B cell (primary cell): ENCODE results near the gene UBA7. TPM values are rescaled to one million over a fixed set of nuclear protein-coding genes. Genes with fewer than 3 reads are reported as not detected.
"Not testable (repeated sequence)": the region's sequence is repeated elsewhere in the genome, so short reads cannot be mapped to it uniquely, and the experiment has no call there.

Experiments used
- ATAC-seq: fragments of 200-7000 bp; cut with Tn5 transposase; one replicate; pipeline ENCODE4 v1.10.0; 2021; ENCODE audit warnings: low read depth, mild to moderate bottlenecking, moderate number of reproducible peaks, moderate library complexity
- CTCF ChIA-PET: fragments of 350-600 bp; sonication (Branson Sonifier 250); formaldehyde crosslinking; loops from one replicate; lab custom pipeline; 2021; ENCODE audit warnings: antibody characterized with exemption, inconsistent platforms; lab: Charles Lee
- POLR2A ChIA-PET: fragments of 350-600 bp; sonication (Branson Sonifier 250); formaldehyde crosslinking; loops from one replicate; lab custom pipeline; 2021; ENCODE audit warnings: antibody characterized with exemption; lab: Charles Lee
- DNase-seq: peaks from one replicate; pipeline ENCODE4 v3.0.0; 2013
- H2AFZ ChIP-seq: 2 replicates; pipeline ENCODE4 v1.6.1; 2012; ENCODE audit warnings: mild to moderate bottlenecking, low read depth, low read length; ENCODE audit not compliant: insufficient read depth, poor library complexity, severe bottlenecking
- H3K27ac ChIP-seq, 2 donors: 1 replicate in 1 of 2; 2 replicates in 1 of 2; pipeline ENCODE4 v1.5.1; 2012 to 2013; ENCODE audit warnings: low read length in 2 of 2, mild to moderate bottlenecking in 2 of 2, moderate library complexity in 1 of 2
- H3K27me3 ChIP-seq, 4 experiments: fragments of 200-600 bp in 1 of 4; sonication (generic) in 1 of 4; replicated peaks in 1 of 4; 1 replicate in 2 of 4; 2 replicates in 2 of 4; pipeline versions ENCODE4 v1.6.1 to v1.7.0; 2013 to 2016; ENCODE audit warnings: low read length in 3 of 4, mild to moderate bottlenecking in 2 of 4, mixed read lengths in 1 of 4, moderate library complexity in 1 of 4; ENCODE audit not compliant: insufficient read depth in 4 of 4, control insufficient read depth in 3 of 4; ENCODE audit errors: control extremely low read depth in 1 of 4
- H3K36me3 ChIP-seq, 2 experiments: replicated peaks in 1 of 2; 1 replicate in 1 of 2; 2 replicates in 1 of 2; pipeline versions ENCODE4 v1.6.1 to v1.7.1; 2013; ENCODE audit warnings: low read length in 1 of 2; ENCODE audit not compliant: insufficient read depth in 2 of 2, control insufficient read depth in 1 of 2; ENCODE audit errors: control extremely low read depth in 1 of 2, extremely low read depth in 1 of 2
- H3K4me1 ChIP-seq, 2 donors: fragments of 200-600 bp in 1 of 2; sonication (generic) in 1 of 2; 1 replicate in 1 of 2; 2 replicates in 1 of 2; pipeline versions ENCODE4 v1.5.1 to v1.6.1; 2013 to 2017; ENCODE audit warnings: low read length in 2 of 2; ENCODE audit not compliant: control insufficient read depth in 2 of 2, insufficient read depth in 2 of 2
- H3K4me2 ChIP-seq: replicated peaks from 2 replicates; pipeline ENCODE3; 2012; ENCODE audit warnings: mild to moderate bottlenecking, low read depth, low read length; ENCODE audit not compliant: poor library complexity, severe bottlenecking
- H3K4me3 ChIP-seq, 5 experiments: fragments of 200-600 bp in 1 of 5; sonication (generic) in 1 of 5; 1 replicate in 3 of 5; 2 replicates in 2 of 5; pipeline versions ENCODE4 v1.5.1 to v1.7.0; 2011 to 2016; ENCODE audit warnings: low read length in 4 of 5, mild to moderate bottlenecking in 4 of 5, low read depth in 2 of 5, control low read depth in 1 of 5, moderate library complexity in 1 of 5; ENCODE audit not compliant: insufficient read depth in 1 of 5; ENCODE audit errors: control extremely low read depth in 1 of 5, extremely low read depth in 1 of 5
- H3K79me2 ChIP-seq: fragments of 200-600 bp; sonication (generic); one replicate; pipeline ENCODE4 v1.6.0; 2016; ENCODE audit warnings: low read length; ENCODE audit not compliant: control insufficient read depth, insufficient read depth
- H3K9ac ChIP-seq: fragments of 200-600 bp; sonication (generic); 2 replicates; pipeline ENCODE4 v1.6.1; 2017; ENCODE audit warnings: mild to moderate bottlenecking, low read length, moderate library complexity
- H3K9me3 ChIP-seq, 3 donors: one replicate each; pipeline versions ENCODE4 v1.6.1 to v1.7.1; 2013; ENCODE audit warnings: low read length in 2 of 3; ENCODE audit not compliant: control insufficient read depth in 2 of 3, insufficient read depth in 1 of 3; ENCODE audit errors: control extremely low read depth in 1 of 3
- H4K20me1 ChIP-seq: 2 replicates; pipeline ENCODE4 v1.6.0; 2012; ENCODE audit warnings: mild to moderate bottlenecking, low read length; ENCODE audit not compliant: insufficient read depth, control insufficient read depth, poor library complexity, severe bottlenecking
- H3K27ac Mint-ChIP-seq: one replicate; pipeline ENCODE4 v1.8.0; 2021; ENCODE audit warnings: mixed read lengths
- H3K27me3 Mint-ChIP-seq: one replicate; pipeline ENCODE4 v1.8.0; 2021; ENCODE audit warnings: mixed read lengths
- H3K4me1 Mint-ChIP-seq: one replicate; pipeline ENCODE4 v1.8.0; 2021; ENCODE audit warnings: mixed read lengths
- H3K4me3 Mint-ChIP-seq: one replicate; pipeline ENCODE4 v1.8.0; 2021; ENCODE audit warnings: mixed read lengths
- H3K9me3 Mint-ChIP-seq: one replicate; pipeline ENCODE4 v1.8.0; 2022; ENCODE audit warnings: mixed read lengths; ENCODE audit not compliant: insufficient read depth
- EZH2 ChIP-seq: IDR thresholded peaks from 2 replicates; pipeline ENCODE4 v1.6.1; 2012; ENCODE audit warnings: borderline replicate concordance, low read depth, mild to moderate bottlenecking, moderate library complexity, low read length; ENCODE audit not compliant: insufficient read depth, poor library complexity, severe bottlenecking
- WGBS: methylation state at CpG from one replicate; pipeline ENCODE4 v1.1.5; 2013; ENCODE audit warnings: missing lambda C conversion rate; ENCODE audit not compliant: insufficient coverage; 5-methylcytosine and 5-hydroxymethylcytosine counted together
- intact Hi-C: fragments of 100-400 bp; cut with micrococcal nuclease; formaldehyde crosslinking; loops from one replicate; pipeline ENCODE4 v1.10.0; 2022
- polyA plus RNA-seq: library from polyadenylated mRNA; depleted of rRNA; stranded (reverse); fragments of >200 nt; gene quantifications from 2 replicates; pipeline ENCODE4 v1.2.3, GENCODE V29; 2012
- total RNA-seq, 2 donors: library from RNA; stranded (reverse); fragments of 120-200 nt in 1 of 2; gene quantifications; 1 replicate in 1 of 2; 2 replicates in 1 of 2; pipeline versions ENCODE4 v1.2.3 to v1.2.4, GENCODE V29; 2013 to 2022
- TF ChIP-seq, protein P1 (sequence below): fragments of 200-600 bp; IDR thresholded peaks from one replicate; pipeline ENCODE4 v1.8.0; 2022; ENCODE audit warnings: antibody characterized with exemption, mild to moderate bottlenecking

Gene UBA7
- total and polyA plus RNA-seq, 2 donors (not counting 1 experiment from before 2014, with no cell fraction given), result 418 to 943 TPM

DNA sequence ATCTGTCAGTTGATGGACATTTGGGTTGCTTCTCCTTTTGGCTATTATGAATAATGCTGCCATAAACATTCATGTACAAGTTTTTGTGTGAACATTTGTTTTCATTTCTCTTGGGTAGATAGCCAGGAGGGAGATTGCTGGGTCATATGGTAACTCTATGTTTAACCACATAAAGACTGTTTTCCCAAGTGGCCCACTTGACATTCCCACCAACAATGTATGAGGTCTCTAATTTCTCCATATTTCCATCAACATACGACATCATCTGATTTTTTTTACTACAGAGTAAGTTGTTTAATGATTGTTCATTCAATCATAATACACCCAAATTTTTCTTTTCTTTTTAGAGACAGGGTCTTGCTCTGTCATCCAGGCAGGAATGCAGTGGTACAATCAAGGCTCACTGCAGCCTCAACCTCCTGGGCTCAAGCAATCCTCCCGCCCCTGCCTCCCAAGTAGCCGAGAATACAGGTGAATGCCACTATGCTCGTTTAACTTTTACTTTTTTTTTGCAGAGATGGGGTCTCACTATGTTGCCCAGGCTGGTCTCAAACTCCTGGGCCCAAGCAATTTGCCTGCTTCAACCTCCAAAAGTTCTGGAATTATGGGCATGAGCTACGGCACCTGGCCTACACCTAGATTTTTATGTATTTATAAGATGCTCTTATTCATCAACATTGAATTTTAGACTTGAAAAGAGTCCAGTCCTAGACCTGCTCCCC is 34.2 kb downstream of the UBA7 start:
- Histone ChIP-seq H3K4me2 (no peak overlapping the region), H3K27me3 (no peaks in the 10 kb centered on the region), H3K79me2 (peaks cover 99% of the 10 kb centered on the region), H3K9me3 (no peaks in the 10 kb centered on the region), H3K4me3 (no peak overlapping the region), H3K36me3 (peaks cover 8 to 31% of the 10 kb centered on the region in 2 experiments), H3K27ac (no peak overlapping the region), H3K9ac (no peak overlapping the region), H2AFZ (no peak overlapping the region), H4K20me1 (peaks cover 61% of the 10 kb centered on the region), H3K4me1 (peaks cover 0 to 8% of the 10 kb centered on the region in 2 donors)
- POLR2A ChIA-PET, result no interaction called here
- Mint-ChIP-seq H3K4me3 (no peak overlapping the region), H3K27me3 (no peaks in the 10 kb centered on the region), H3K27ac (no peak overlapping the region), H3K9me3 (no peaks in the 10 kb centered on the region), H3K4me1 (peaks cover 28% of the 10 kb centered on the region)
- DNase-seq (no peak), ATAC-seq (no peak)
- 96% methylated on average over 3 of the region's 5 CpGs for WGBS
- TF ChIP-seq, protein P1, sequence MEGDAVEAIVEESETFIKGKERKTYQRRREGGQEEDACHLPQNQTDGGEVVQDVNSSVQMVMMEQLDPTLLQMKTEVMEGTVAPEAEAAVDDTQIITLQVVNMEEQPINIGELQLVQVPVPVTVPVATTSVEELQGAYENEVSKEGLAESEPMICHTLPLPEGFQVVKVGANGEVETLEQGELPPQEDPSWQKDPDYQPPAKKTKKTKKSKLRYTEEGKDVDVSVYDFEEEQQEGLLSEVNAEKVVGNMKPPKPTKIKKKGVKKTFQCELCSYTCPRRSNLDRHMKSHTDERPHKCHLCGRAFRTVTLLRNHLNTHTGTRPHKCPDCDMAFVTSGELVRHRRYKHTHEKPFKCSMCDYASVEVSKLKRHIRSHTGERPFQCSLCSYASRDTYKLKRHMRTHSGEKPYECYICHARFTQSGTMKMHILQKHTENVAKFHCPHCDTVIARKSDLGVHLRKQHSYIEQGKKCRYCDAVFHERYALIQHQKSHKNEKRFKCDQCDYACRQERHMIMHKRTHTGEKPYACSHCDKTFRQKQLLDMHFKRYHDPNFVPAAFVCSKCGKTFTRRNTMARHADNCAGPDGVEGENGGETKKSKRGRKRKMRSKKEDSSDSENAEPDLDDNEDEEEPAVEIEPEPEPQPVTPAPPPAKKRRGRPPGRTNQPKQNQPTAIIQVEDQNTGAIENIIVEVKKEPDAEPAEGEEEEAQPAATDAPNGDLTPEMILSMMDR, result no peak
- no peak for TF ChIP-seq EZH2
- intact Hi-C loops, result loop anchor here (10.0 kb wide), 1 partner anchor 55 kb away; no protein-coding TSS in a partner anchor
- CTCF ChIA-PET, result interaction anchor here (0.6 kb wide), 1 partner anchor 1997 kb away, joined by 3 read pairs; no protein-coding TSS in a partner anchor

DNA sequence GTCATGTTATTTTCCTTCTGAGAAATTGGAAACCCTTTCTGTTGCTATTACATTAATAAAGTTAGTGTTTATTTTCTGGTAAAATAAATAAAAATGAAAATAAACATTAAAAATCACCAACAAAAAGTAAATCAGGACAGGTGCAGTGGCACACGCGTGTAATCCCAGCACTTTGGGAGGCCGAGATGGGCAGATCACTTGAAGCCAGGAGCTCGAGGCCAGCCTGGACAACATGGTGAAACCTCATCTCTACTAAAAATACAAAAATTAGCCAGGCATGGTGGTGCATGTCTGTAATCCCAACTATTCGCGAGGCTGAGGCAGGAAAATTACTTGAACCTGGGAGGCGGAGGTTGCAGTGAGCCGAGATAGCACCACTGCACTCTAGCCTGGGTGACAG is 37.7 kb downstream of the UBA7 start:
- H2AFZ ChIP-seq, H3K4me3 ChIP-seq, POLR2A ChIA-PET, H3K4me1 ChIP-seq, intact Hi-C loops, H3K4me2 ChIP-seq, H3K27ac Mint-ChIP-seq, ATAC-seq, DNase-seq, H3K4me3 Mint-ChIP-seq, H3K9me3 Mint-ChIP-seq, CTCF ChIA-PET, H3K27ac ChIP-seq, H3K27me3 ChIP-seq, H3K27me3 Mint-ChIP-seq, H3K9ac ChIP-seq, H3K9me3 ChIP-seq: not testable (repeated sequence)
- H4K20me1 ChIP-seq, result peaks cover 76% of the 10 kb centered on the region
- WGBS, result 100% methylated on average over 4 of the region's 8 CpGs
- peaks cover 29% of the 10 kb centered on the region for H3K4me1 Mint-ChIP-seq
- peaks cover 5 to 22% of the 10 kb centered on the region in 2 experiments for H3K36me3 ChIP-seq
- H3K79me2 ChIP-seq, result peaks cover 96% of the 10 kb centered on the region
